Activated CD8-positive, alpha-beta memory T cell treated with anti-CD3 and anti-CD28 coated beads for 48 hours (primary cell): ENCODE results near the gene HDAC4.

Experiments
- DNase-seq, 3 experiments: peaks; one replicate each; pipeline ENCODE4 v3.0.0-alpha.2; 2020; ENCODE audit warnings: low read depth in 2 of 3, low spot score in 2 of 3

Gene HDAC4

GRCh38 chr2:239114616-239115265, 286.1 kb downstream of the HDAC4 start:
- no peak for DNase-seq

GRCh38 chr2:239114119-239114581, 286.7 kb downstream of the HDAC4 start:
- DNase-seq, result no peak

GRCh38 chr2:239113615-239114014, 287.2 kb downstream of the HDAC4 start:
- DNase-seq, result no peak

DNA sequence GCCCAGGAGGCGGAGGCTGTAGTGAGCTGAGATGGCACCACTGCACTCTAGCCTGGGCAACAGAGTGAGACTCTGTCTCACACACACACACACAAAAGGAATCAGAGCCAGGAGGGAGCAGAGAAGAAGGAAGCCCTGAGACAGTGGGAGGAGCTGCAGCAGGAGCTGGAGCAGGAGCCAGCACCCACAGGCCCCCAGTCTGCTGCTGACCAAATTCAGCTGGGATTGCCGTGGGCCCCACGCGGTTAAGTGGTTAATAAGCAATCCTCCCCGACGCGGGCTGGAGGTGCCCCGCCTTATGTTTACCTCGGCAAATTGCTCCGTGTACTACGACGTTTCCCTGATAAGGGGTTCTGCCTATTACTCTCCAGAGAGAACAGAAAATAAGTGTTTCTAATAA, 287.6 kb downstream of the HDAC4 start:
- no peak for DNase-seq

- DNase-seq, result no peak
Observed at GRCh38 chr2:239112127-239112774, 288.6 kb downstream of the HDAC4 start.

DNA sequence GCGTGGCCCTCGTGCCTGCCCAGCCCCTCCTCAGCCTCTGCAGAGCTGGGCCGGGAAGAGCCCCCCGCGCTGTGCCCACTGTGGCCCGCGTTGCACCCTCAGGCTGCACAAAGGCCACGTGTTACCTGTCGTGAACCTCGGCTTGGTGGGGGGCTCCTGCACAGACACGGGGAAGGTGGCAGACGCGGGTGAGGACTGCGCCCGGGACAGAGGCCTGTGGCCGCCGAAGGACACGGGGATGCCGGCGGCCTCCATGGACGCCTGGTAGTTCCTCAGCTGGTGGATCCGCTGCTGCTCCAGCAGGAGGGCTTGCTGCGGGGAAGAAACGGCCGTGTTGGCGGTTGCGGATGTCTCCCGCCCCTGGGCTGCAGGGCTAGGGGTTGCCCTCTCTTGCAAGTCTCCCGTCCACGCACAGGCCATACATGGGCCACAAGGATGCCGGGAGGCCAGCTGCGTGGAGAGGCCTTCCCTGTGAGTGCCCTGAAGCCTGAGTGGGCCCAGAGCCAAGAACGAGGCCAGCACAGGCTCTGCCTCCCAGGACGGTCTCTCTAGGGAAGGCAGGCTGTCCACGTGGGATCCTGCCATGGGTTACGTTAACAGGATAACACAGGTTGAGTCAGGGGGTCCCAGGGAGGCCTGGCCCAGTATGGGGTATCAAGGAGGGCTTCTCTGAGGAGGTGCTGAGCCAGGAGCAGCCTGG, 289.3 kb downstream of the HDAC4 start:
- DNase-seq, result no peak

DNA sequence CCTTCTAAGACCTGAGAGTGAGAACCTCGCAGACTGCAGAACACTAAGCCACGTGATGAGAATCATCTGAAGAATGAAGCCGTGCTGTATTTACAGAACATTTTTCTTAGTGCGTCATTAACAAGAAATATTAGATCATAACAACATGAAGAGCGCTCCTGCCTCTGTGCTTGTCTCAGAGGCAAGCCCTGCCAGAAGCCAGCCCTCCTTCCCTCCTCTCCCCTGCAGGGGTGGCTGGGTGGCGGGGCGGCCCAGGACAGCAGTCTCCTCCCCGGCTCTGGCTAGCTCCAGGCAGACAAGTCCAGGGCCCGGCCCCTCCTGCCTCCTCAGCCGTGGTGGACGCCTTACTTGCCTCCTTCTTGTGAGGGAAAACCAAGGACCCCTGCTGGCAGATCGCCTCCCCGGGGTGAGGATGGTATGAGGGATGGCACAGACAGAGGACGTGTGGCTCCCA, 290.2 kb downstream of the HDAC4 start:
- no peak for DNase-seq

DNA sequence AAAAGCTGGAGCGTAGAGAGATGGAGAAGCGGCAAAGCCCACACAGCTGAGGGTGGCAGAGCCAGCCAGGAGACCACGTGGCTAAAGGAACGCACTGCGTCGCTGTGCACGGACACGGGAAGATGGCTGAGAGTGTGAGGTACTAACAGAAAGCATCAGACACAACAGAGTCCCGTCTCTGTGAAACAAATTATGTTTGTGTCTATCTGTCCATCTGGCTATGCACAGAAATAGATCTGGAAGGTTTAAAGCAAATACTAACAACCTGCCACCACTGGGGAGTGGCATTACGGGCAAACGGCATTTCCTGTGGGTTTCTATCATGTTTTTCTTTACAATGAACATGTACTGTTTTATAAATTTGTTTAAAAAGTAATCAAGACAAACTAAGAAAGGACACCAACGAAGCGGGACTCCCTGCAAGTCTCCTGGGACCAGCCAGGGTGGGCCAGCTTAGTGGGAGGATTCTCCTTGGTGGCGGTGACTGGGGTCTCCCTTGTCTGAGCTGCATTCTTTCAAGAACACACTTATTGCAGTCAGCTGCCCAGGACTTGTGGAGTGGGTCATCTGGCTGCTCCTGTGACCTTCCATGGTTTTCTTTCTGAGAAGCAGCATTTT, 290.8 kb downstream of the HDAC4 start:
- DNase-seq, result no peak

- no peak for DNase-seq
Observed at GRCh38 chr2:239109041-239109927, 291.5 kb downstream of the HDAC4 start.

- no peak for DNase-seq
Observed at GRCh38 chr2:239108459-239108858, 292.4 kb downstream of the HDAC4 start.

DNA sequence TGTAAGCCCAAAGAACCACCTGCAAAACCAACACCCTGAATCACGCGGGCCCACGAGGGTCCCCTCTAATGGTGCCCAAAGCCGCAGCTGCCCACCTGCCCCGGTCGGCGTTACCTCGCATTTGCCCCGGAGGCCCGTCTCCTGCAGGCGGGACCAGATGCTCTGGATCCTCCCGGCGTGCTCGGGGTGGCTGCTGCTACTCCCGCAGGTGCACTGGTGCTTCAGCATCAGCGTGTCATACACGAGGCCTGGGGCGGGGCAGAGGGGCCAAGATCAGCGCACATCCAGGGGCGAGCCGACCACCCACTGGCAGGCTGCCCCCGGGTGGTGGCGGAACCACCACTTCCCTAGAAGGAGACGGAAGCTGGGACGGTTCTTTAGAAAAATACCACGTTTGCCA, 292.9 kb downstream of the HDAC4 start:
- no peak for DNase-seq

GRCh38 chr2:239106966-239107365, 293.9 kb downstream of the HDAC4 start:
- DNase-seq, result no peak

- DNase-seq, result no peak
Observed at GRCh38 chr2:239106314-239106908, 294.4 kb downstream of the HDAC4 start.

DNA sequence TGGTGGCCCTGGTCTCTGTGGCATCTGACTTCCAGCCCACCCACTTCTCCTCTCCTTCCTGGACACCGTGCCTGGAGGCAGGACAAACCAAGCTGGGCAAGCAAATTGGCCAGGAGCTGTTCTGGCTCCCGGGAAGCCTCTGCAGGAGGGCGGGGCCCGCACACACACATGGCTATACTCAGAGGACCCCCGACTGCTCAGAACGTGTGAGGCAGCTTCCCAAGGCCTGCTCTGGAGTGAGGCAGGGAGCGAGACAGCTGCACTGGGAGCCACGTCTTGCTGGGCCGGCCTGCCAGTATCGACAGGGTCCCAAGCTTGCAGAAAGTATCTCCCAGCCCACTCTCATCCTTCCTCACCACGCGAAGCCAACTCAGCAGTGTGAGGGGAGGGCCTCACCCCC, 295.6 kb downstream of the HDAC4 start:
- no peak for DNase-seq

DNA sequence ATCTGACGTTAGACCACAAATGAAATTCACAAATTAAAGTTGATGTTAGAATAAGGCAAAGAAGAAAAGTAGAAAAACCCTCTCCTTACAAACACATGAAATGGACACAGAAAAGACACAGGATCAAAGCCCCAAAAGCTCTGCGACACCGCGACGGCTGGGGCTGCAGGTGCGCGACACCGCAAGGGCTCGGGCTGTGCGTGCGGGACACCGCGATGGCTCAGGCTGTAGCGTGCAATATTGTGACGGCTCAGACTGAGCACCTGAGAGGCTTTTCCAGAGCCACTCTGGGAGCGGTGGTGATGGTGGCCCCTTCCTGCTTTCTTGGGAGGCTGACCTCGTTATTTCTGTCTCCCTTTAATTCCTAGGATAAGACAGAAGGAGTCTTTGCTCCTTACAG, 296.0 kb downstream of the HDAC4 start:
- DNase-seq, result no peak

GRCh38 chr2:239103125-239104098, 297.4 kb downstream of the HDAC4 start:
- no peak for DNase-seq

DNA sequence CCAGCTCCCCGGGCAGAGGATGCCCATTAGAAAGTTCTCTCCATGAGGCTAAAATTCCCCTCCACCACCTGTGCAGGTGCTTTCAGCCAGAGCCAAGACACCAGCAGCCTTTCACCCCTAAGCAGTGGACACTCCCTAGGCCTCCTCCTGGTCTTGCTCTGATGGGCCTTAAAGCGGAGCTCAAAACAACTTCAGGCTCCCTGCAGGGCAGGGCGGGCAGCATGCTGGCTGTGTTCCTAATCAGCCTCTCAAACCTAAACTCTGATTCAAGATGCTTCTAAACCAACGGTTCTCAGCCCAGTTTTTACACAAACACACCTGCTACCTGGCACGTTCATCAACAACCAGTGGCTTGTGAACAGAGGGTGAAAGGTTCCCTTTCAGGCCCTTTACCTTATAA, 298.6 kb downstream of the HDAC4 start:
- DNase-seq, result no peak

DNA sequence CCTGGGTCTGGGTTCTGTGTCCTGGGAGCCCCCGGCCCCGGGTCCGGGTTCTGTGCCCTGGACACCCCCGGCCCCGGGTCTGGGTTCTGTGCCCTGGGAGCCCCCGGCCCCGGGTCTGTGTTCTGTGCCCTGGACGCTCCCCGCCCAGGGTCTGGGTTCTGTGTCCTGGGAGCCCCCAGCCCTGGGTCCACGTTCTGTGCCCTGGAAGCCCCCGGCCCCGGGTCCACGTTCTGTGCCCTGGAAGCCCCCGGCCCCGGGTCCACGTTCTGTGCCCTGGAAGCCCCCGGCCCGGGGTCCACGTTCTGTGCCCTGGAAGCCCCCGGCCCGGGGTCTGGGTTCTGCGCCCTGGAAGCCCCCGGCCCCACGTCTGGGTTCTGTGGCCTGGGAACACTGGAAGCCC, 299.0 kb downstream of the HDAC4 start:
- no peak for DNase-seq

DNA sequence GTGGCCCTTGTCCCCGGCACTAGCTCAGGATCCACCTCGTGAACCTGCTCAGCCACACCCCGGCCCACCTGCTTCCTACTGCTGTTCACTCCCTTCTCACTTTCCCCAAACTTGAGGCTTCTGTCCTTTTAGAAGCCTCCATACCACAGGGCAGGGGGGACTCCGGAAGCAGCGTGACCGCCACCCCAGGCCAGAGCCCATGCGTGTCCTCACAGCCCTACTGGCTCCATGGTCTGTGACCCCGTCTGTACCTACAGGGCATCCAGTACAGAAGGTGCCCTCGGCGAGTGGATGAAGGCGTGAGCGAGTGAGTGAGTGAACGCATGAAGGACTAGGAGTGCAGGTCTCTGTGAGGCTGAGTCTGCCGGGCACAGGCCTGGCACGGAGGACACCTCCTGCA, 299.7 kb downstream of the HDAC4 start:
- DNase-seq, result no peak
